ENCODE data around the gene RUSF1. TPM values are rescaled to one million over a fixed set of nuclear protein-coding genes. Genes with fewer than 3 reads are reported as not detected.

RUSF1 gene
- polyA plus RNA-seq, 3 donors, result 10.3 to 45.1 (median 11.8) TPM

DNA sequence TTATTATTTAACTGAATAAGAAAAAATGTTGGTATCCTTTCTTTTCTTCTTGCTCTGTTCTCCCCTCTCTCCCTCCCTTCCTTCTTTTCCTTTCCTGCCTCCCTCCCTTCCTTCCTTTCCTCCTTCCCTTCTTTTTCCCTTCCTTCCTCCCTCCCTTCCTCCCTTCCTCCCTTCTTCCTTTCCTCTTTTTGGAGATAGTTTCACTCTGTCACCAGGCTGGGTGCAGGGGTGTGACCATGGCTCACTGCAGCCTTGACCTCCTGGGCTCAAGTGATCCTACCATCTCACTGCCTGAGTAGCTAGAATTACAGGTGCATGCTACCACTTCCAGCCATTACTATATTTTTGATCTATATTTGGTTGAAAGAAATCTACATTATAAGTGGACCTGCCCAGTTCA lies 5.7 kb upstream of the RUSF1 start:
- H3K36me3 Mint-ChIP-seq, result no peaks in the 10 kb centered on the region
- TF ChIP-seq, protein P1, sequence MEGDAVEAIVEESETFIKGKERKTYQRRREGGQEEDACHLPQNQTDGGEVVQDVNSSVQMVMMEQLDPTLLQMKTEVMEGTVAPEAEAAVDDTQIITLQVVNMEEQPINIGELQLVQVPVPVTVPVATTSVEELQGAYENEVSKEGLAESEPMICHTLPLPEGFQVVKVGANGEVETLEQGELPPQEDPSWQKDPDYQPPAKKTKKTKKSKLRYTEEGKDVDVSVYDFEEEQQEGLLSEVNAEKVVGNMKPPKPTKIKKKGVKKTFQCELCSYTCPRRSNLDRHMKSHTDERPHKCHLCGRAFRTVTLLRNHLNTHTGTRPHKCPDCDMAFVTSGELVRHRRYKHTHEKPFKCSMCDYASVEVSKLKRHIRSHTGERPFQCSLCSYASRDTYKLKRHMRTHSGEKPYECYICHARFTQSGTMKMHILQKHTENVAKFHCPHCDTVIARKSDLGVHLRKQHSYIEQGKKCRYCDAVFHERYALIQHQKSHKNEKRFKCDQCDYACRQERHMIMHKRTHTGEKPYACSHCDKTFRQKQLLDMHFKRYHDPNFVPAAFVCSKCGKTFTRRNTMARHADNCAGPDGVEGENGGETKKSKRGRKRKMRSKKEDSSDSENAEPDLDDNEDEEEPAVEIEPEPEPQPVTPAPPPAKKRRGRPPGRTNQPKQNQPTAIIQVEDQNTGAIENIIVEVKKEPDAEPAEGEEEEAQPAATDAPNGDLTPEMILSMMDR (IDR thresholded peaks at IDR 0.05), result no peak
- Histone ChIP-seq H3K27ac (ENCODE audit: low read depth in 1 of 2, low read length in 2 of 2) (no peak overlapping the region), H4K20me1 (ENCODE audit: insufficient read depth, low read length) (no peaks in the 10 kb centered on the region), H2AFZ (ENCODE audit: insufficient read depth, low read depth, low read length, poor library complexity, severe bottlenecking) (no peak overlapping the region), H3K36me3 (replicated peaks in 1 of 2; ENCODE audit: control insufficient read depth in 1 of 2, insufficient read depth in 2 of 2, low read length in 2 of 2) (no peaks in the 10 kb centered on the region), H3K4me3 (replicated peaks in 1 of 3; ENCODE audit: low read depth in 2 of 3, low read length in 3 of 3) (no peak overlapping the region), H3K9ac (ENCODE audit: insufficient read depth, low read length, poor library complexity, severe bottlenecking) (no peak overlapping the region), H3K4me1 (ENCODE audit: control insufficient read depth in 1 of 2, insufficient read depth in 2 of 2, low read length in 2 of 2) (peaks cover 4 to 5% of the 10 kb centered on the region in 2 donors), H3K27me3 (ENCODE audit: control insufficient read depth in 2 of 2, insufficient read depth in 2 of 2, low read length in 2 of 2) (no peaks in the 10 kb centered on the region), H3K79me2 (ENCODE audit: insufficient read depth, low read length) (no peaks in the 10 kb centered on the region), H3K4me2 (replicated peaks; ENCODE audit: extremely low read depth, low read length, poor library complexity, severe bottlenecking) (no peak overlapping the region), H3K9me3 (replicated peaks in 1 of 2; ENCODE audit: control insufficient read depth in 1 of 2, insufficient read depth in 1 of 2, low read length in 2 of 2) (peaks cover 0 to 16% of the 10 kb centered on the region in 2 donors)
- no peak overlapping the region for H3K27ac Mint-ChIP-seq
- H3K4me1 Mint-ChIP-seq, result peaks cover 5% of the 10 kb centered on the region
- no peak overlapping the region for H3K4me3 Mint-ChIP-seq
- no peak for DNase-seq
- H3K27me3 Mint-ChIP-seq (ENCODE audit: low read depth in 3 of 3), result peaks cover 0 to 5% (median 0%) of the 10 kb centered on the region in 3 donors
- intact Hi-C loops (cut with micrococcal nuclease), result no loop called here
- peaks cover 9 to 26% (median 21%) of the 10 kb centered on the region in 7 donors for H3K9me3 Mint-ChIP-seq

DNA sequence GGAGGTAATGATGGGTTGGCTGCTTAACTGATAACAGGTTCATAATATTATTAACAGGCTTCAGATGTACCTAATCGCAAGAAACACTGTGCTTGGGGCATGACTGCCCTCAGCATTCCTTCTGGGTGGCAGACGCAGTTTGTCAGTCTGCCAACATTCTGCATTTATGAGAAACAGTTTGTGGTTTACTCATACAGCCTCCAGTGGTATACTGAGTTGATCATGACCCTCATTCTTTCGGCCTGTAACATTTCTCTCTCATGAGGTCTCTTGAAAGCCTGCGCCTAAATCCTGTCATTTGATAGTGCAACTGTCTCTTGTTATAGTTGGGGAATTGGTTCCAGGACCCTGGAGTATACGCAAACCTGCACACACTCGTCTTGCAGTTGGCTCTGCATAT lies 4.9 kb upstream of the RUSF1 start:
- no peaks in the 10 kb centered on the region for H4K20me1 ChIP-seq (ENCODE audit: insufficient read depth, low read length)
- Mint-ChIP-seq H3K27ac (no peak overlapping the region), H3K4me3 (no peak overlapping the region), H3K27me3 (ENCODE audit: low read depth in 3 of 3) (peaks cover 0 to 5% (median 0%) of the 10 kb centered on the region in 3 donors), H3K36me3 (no peaks in the 10 kb centered on the region), H3K9me3 (peaks cover 9 to 26% (median 21%) of the 10 kb centered on the region in 7 donors), H3K4me1 (peaks cover 10% of the 10 kb centered on the region)
- no peak overlapping the region for H3K4me3 ChIP-seq (replicated peaks in 1 of 3; ENCODE audit: low read depth in 2 of 3, low read length in 3 of 3)
- H3K4me1 ChIP-seq (ENCODE audit: control insufficient read depth in 1 of 2, insufficient read depth in 2 of 2, low read length in 2 of 2), result peaks cover 8 to 11% of the 10 kb centered on the region in 2 donors
- DNase-seq, result no peak
- intact Hi-C loops (cut with micrococcal nuclease), result no loop called here
- H3K27me3 ChIP-seq (ENCODE audit: control insufficient read depth in 2 of 2, insufficient read depth in 2 of 2, low read length in 2 of 2), result no peaks in the 10 kb centered on the region
- H3K9ac ChIP-seq (ENCODE audit: insufficient read depth, low read length, poor library complexity, severe bottlenecking), result no peak overlapping the region
- TF ChIP-seq, protein P1 (IDR thresholded peaks at IDR 0.05), result no peak
- H3K9me3 ChIP-seq (replicated peaks in 1 of 2; ENCODE audit: control insufficient read depth in 1 of 2, insufficient read depth in 1 of 2, low read length in 2 of 2), result peaks cover 0 to 16% of the 10 kb centered on the region in 2 donors
- H3K36me3 ChIP-seq (replicated peaks in 1 of 2; ENCODE audit: control insufficient read depth in 1 of 2, insufficient read depth in 2 of 2, low read length in 2 of 2), result no peaks in the 10 kb centered on the region
- peaks cover under 1% of the 10 kb centered on the region for H3K79me2 ChIP-seq (ENCODE audit: insufficient read depth, low read length)
- no peak overlapping the region for H3K4me2 ChIP-seq (replicated peaks; ENCODE audit: extremely low read depth, low read length, poor library complexity, severe bottlenecking)
- H3K27ac ChIP-seq (ENCODE audit: low read depth in 1 of 2, low read length in 2 of 2), result no peak overlapping the region
- 73% methylated on average over 4 of the region's 6 CpGs for WGBS (ENCODE audit: insufficient coverage)
- H2AFZ ChIP-seq (ENCODE audit: insufficient read depth, low read depth, low read length, poor library complexity, severe bottlenecking), result no peak overlapping the region

All from CD14-positive monocyte (primary cell).